NCI-H1930 (cell line): ENCODE measurements around the gene TBCEL.

Experiments used
- DNase-seq, 2 experiments: peaks; one replicate each; lab custom pipeline; 2025; lab: John Stamatoyannopoulos, UW

TBCEL gene

GRCh38 chr11:121063728-121064127, 39.8 kb downstream of the TBCEL start:
- DNase-seq, result no peak

GRCh38 chr11:121066623-121067022, 42.7 kb downstream of the TBCEL start:
- no peak for DNase-seq

GRCh38 chr11:121067026-121067425, 43.1 kb downstream of the TBCEL start:
- no peak for DNase-seq

- no peak for DNase-seq
These were observed 43.6 kb downstream of the TBCEL start for GRCh38 chr11:121067453-121067852.

GRCh38 chr11:121067962-121068647, 44.2 kb downstream of the TBCEL start:
- no peak for DNase-seq

GRCh38 chr11:121068787-121069186, 44.9 kb downstream of the TBCEL start:
- DNase-seq, result no peak

GRCh38 chr11:121070951-121071845, 47.3 kb downstream of the TBCEL start:
- no peak for DNase-seq

- DNase-seq, result no peak
These were observed 48.0 kb downstream of the TBCEL start for GRCh38 chr11:121071846-121072450.

GRCh38 chr11:121081321-121081720, 57.4 kb downstream of the TBCEL start:
- no peak for DNase-seq

GRCh38 chr11:121082219-121082618, 58.3 kb downstream of the TBCEL start:
- DNase-seq, result no peak

- DNase-seq, result no peak
These were observed 58.8 kb downstream of the TBCEL start for GRCh38 chr11:121082670-121083069.

GRCh38 chr11:121086866-121087265, 63.0 kb downstream of the TBCEL start:
- no peak for DNase-seq

GRCh38 chr11:121089566-121089965, 65.7 kb downstream of the TBCEL start:
- DNase-seq, result no peak

- DNase-seq, result no peak
These were observed 66.3 kb downstream of the TBCEL start for GRCh38 chr11:121090145-121090721.

- DNase-seq, result no peak
These were observed 67.7 kb downstream of the TBCEL start for GRCh38 chr11:121091492-121092152.

- DNase-seq, result no peak
These were observed 71.7 kb downstream of the TBCEL start for GRCh38 chr11:121095561-121095960.

GRCh38 chr11:121099364-121099763, 75.5 kb downstream of the TBCEL start:
- DNase-seq, result no peak

- DNase-seq, result no peak
These were observed 76.0 kb downstream of the TBCEL start for GRCh38 chr11:121099885-121100284.

GRCh38 chr11:121100943-121101342, 77.0 kb downstream of the TBCEL start, which contains the start of gene TECTA:
TECTA (plus strand) TSS chr11:121101243; CDS start chr11:121102666, 1,423 bp downstream.
- no peak for DNase-seq

GRCh38 chr11:121104312-121104762, 80.4 kb downstream of the TBCEL start:
- no peak for DNase-seq

- DNase-seq, result no peak
These were observed 81.2 kb downstream of the TBCEL start for GRCh38 chr11:121105063-121105480.
